Activated T-helper 1 cell treated with anti-CD3 and anti-CD28 coated beads, Interleukin-2, amount 50 U/mL, for 16 hours (primary cell): ENCODE measurements around the gene TMEM242.

Experiments used
- DNase-seq, 2 donors: peaks; one replicate each; pipeline ENCODE4 v3.0.0-alpha.2; 2020; ENCODE audit warnings: low read depth in 1 of 2, low spot score in 1 of 2

Gene TMEM242

GRCh38 chr6:157253017-157253416, 70.3 kb downstream of the TMEM242 start:
- DNase-seq: no peak

GRCh38 chr6:157251586-157252247, 71.6 kb downstream of the TMEM242 start:
- DNase-seq: no peak

GRCh38 chr6:157249826-157250225, 73.5 kb downstream of the TMEM242 start:
- DNase-seq: no peak

GRCh38 chr6:157248264-157248663, 75.1 kb downstream of the TMEM242 start:
- DNase-seq: no peak

- no peak for DNase-seq
Observed at GRCh38 chr6:157246771-157247484, 76.4 kb downstream of the TMEM242 start.

GRCh38 chr6:157246048-157246630, 77.2 kb downstream of the TMEM242 start:
- DNase-seq: no peak

- no peak for DNase-seq
Observed at GRCh38 chr6:157245436-157245835, 77.9 kb downstream of the TMEM242 start.

- no peak for DNase-seq
Observed at GRCh38 chr6:157244780-157245179, 78.5 kb downstream of the TMEM242 start.

- DNase-seq: no peak
Observed at GRCh38 chr6:157244175-157244574, 79.1 kb downstream of the TMEM242 start.

GRCh38 chr6:157242791-157243190, 80.5 kb downstream of the TMEM242 start:
- no peak for DNase-seq

- no peak for DNase-seq
Observed at GRCh38 chr6:157240960-157241311, 82.4 kb downstream of the TMEM242 start.

- no peak for DNase-seq
Observed at GRCh38 chr6:157240059-157240959, 83.0 kb downstream of the TMEM242 start.

- no peak for DNase-seq
Observed at GRCh38 chr6:157239671-157240058, 83.7 kb downstream of the TMEM242 start.
